Measurements from ENCODE around the gene PLCH1.

Gene PLCH1

DNA sequence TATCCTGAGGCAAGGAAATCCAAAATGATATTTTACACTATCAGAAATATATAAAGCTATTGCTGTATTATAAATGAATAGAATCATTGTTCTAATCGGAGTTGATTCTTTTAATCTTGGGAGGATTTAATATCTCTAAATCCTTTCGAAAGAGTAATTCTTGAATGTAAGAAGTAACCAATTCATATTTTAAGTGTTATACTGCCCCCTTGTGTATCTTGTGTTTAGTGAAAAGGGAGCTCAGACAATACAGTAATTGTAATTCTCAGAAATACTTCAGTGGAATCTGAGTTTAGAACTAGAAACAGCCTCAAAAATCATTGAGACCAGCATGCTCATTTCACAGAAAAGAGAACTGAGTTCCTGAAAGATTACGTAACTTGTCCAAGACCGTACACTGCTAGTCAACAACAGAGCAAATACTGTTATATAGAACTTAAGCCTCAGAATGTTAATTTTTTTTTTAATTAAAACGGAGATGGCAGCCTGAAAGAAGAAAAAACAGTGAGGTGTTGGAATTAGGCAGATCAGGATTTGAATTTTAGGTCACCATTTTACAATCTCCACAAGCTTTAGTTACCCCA, 42.9 kb downstream of the PLCH1 start:
- no peak overlapping the region for H3K27ac Mint-ChIP-seq (ENCODE audit: low read depth)
- H3K9me3 Mint-ChIP-seq: no peaks in the 10 kb centered on the region
- ATAC-seq (replicated peaks; ENCODE audit: extremely low read depth, poor library complexity, severe bottlenecking): no peak
- H3K4me1 Mint-ChIP-seq: no peaks in the 10 kb centered on the region
- no peak for DNase-seq (ENCODE audit: low spot score in 2 of 2)
- no peak overlapping the region for H3K4me3 Mint-ChIP-seq
- H3K36me3 Mint-ChIP-seq (ENCODE audit: insufficient read depth): no peaks in the 10 kb centered on the region
- peaks cover 26% of the 10 kb centered on the region for H3K27me3 Mint-ChIP-seq

- Mint-ChIP-seq H3K27ac (ENCODE audit: low read depth) (no peak overlapping the region), H3K27me3 (peaks cover 24% of the 10 kb centered on the region), H3K9me3 (no peaks in the 10 kb centered on the region), H3K4me3 (no peak overlapping the region), H3K4me1 (no peaks in the 10 kb centered on the region), H3K36me3 (ENCODE audit: insufficient read depth) (no peaks in the 10 kb centered on the region)
- DNase-seq (ENCODE audit: low spot score in 2 of 2): no peak
- no peak for ATAC-seq (replicated peaks; ENCODE audit: extremely low read depth, poor library complexity, severe bottlenecking)
Observed at GRCh38 chr3:155697542-155697941, 47.3 kb downstream of the PLCH1 start.

DNA sequence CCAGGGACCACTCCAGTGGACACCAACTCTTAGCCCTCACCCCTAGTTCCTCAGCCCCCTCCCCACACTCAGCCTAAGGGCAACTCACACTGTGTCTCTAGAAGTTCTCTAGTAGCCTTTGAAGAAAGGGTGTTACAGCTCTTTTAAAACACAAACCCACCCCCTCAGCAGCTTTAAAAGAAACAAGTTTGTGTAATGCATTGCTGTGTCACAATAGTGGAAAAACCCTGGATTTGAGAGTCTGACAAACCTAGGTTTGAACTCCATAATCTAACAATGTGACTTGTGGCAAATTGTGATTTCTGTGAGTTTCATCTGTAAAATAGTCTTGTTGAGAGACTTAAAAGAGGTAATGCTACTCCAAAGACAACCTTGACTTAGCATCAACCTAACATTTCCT, 54.0 kb downstream of the PLCH1 start:
- DNase-seq (ENCODE audit: low spot score in 2 of 2) (no peak), ATAC-seq (replicated peaks; ENCODE audit: extremely low read depth, poor library complexity, severe bottlenecking) (no peak)
- no peak overlapping the region for H3K27ac Mint-ChIP-seq (ENCODE audit: low read depth)
- no peaks in the 10 kb centered on the region for H3K4me1 Mint-ChIP-seq
- no peaks in the 10 kb centered on the region for H3K36me3 Mint-ChIP-seq (ENCODE audit: insufficient read depth)
- H3K9me3 Mint-ChIP-seq: no peaks in the 10 kb centered on the region
- peaks cover 52% of the 10 kb centered on the region for H3K27me3 Mint-ChIP-seq
- no peak overlapping the region for H3K4me3 Mint-ChIP-seq

GRCh38 chr3:155688481-155688880, 56.4 kb downstream of the PLCH1 start:
- peaks cover 64% of the 10 kb centered on the region for H3K27me3 Mint-ChIP-seq
- H3K4me3 Mint-ChIP-seq: no peak overlapping the region
- no peak overlapping the region for H3K27ac Mint-ChIP-seq (ENCODE audit: low read depth)
- ATAC-seq (replicated peaks; ENCODE audit: extremely low read depth, poor library complexity, severe bottlenecking): no peak
- no peaks in the 10 kb centered on the region for H3K4me1 Mint-ChIP-seq
- no peak for DNase-seq (ENCODE audit: low spot score in 2 of 2)
- no peaks in the 10 kb centered on the region for H3K36me3 Mint-ChIP-seq (ENCODE audit: insufficient read depth)
- H3K9me3 Mint-ChIP-seq: no peaks in the 10 kb centered on the region

- H3K27me3 Mint-ChIP-seq: peaks cover 36% of the 10 kb centered on the region
- H3K4me3 Mint-ChIP-seq: no peak overlapping the region
- H3K27ac Mint-ChIP-seq (ENCODE audit: low read depth): no peak overlapping the region
- no peaks in the 10 kb centered on the region for H3K4me1 Mint-ChIP-seq
- H3K9me3 Mint-ChIP-seq: no peaks in the 10 kb centered on the region
- H3K36me3 Mint-ChIP-seq (ENCODE audit: insufficient read depth): no peaks in the 10 kb centered on the region
- no peak for DNase-seq (ENCODE audit: low spot score in 2 of 2)
- ATAC-seq (replicated peaks; ENCODE audit: extremely low read depth, poor library complexity, severe bottlenecking): no peak
Observed at GRCh38 chr3:155683344-155683720, 61.5 kb downstream of the PLCH1 start.

DNA sequence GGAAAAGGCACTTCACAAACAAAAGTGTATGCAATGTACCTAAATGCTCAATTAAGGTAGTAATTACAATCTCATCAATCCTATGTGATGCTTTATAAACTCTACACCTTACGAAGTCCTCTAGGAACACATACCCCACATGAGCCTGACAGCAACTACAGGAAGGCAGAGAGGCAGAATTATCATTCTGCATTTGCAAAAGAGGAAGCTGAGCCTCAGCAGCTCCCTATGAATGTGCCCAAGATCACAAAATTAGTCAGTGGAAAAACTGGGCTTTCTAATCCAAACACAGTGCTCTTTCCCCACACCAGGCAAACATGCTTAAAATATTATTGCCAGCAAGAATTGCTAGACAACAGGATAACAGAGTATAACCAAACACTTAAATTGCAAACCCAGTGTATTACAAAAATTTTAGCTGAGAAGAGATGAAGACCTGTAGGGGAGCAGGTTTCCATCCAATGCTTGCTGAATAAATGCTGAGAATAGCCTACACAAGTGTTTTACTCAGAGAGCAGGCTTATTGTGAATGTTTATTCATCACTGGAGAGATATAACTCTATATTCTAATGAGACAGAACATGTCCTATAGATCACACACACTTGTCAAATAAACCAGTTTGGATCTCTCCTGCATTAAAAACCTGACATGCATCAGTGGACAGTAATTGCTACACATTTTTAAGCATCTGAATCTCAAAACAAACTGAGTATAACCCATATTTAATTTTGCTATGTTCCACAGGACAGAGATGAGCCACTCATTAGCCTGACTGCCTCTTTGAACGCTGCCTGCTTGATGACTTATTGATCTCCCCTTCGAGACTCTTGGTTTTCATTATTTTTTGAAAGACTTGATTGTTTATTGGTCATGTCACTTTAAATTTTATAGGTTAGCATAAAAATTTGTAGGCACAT, 62.2 kb downstream of the PLCH1 start:
- H3K4me1 Mint-ChIP-seq: no peaks in the 10 kb centered on the region
- no peak for DNase-seq (ENCODE audit: low spot score in 2 of 2)

DNA sequence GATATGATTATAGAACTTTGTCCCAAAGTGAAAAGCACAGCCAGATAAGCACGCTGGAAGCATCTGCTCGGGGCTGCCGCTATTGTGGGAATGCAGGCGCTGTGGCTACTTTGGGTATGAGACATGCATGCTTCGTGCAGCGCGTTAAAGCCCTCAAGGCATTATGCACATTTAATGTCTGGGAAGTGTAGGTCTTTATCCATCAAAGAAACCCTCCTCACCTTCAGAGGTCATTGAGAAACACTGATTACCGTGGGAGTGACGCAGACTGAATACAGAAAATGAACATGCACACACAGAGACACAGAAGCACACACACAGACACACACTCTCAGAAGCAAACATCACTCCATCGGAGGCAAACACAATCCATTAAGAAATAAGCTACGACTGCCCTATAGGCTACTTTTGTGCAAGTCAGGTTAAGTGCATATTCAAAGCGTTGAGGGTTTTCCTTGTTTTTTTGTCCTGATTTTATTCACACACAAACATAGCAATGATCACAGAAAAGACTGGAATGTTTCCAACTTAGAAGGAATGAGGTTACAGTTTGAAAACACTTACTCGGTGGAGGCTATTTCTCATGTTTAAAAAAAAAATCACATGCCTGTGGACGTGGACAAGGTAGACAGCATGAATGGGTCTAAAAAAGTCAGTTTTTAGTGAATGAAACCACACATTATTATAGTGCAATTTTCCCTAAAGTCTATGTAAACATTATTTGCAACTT, 68.5 kb downstream of the PLCH1 start:
- Mint-ChIP-seq H3K9me3 (no peaks in the 10 kb centered on the region), H3K4me1 (no peaks in the 10 kb centered on the region), H3K27me3 (peaks cover 31% of the 10 kb centered on the region), H3K27ac (ENCODE audit: low read depth) (no peak overlapping the region), H3K4me3 (no peak overlapping the region), H3K36me3 (ENCODE audit: insufficient read depth) (peaks cover 1% of the 10 kb centered on the region)
- DNase-seq (ENCODE audit: low spot score in 2 of 2): no peak
- ATAC-seq (replicated peaks; ENCODE audit: extremely low read depth, poor library complexity, severe bottlenecking): no peak

More for the DNA sequence above, 62.2 kb downstream of the PLCH1 start:
- Mint-ChIP-seq H3K4me3 (no peak overlapping the region), H3K27me3 (peaks cover 37% of the 10 kb centered on the region), H3K27ac (ENCODE audit: low read depth) (no peak overlapping the region), H3K36me3 (ENCODE audit: insufficient read depth) (no peaks in the 10 kb centered on the region), H3K9me3 (no peaks in the 10 kb centered on the region)
- ATAC-seq (replicated peaks; ENCODE audit: extremely low read depth, poor library complexity, severe bottlenecking): no peak

- Mint-ChIP-seq H3K4me1 (no peaks in the 10 kb centered on the region), H3K27me3 (peaks cover 39% of the 10 kb centered on the region), H3K9me3 (no peaks in the 10 kb centered on the region), H3K4me3 (no peak overlapping the region), H3K36me3 (ENCODE audit: insufficient read depth) (peaks cover 1% of the 10 kb centered on the region), H3K27ac (ENCODE audit: low read depth) (no peak overlapping the region)
- no peak for ATAC-seq (replicated peaks; ENCODE audit: extremely low read depth, poor library complexity, severe bottlenecking)
- no peak for DNase-seq (ENCODE audit: low spot score in 2 of 2)
Observed at GRCh38 chr3:155675094-155675493, 69.8 kb downstream of the PLCH1 start.

- Mint-ChIP-seq H3K36me3 (ENCODE audit: insufficient read depth) (peaks cover 1% of the 10 kb centered on the region), H3K4me3 (no peak overlapping the region), H3K27ac (ENCODE audit: low read depth) (no peak overlapping the region), H3K4me1 (no peaks in the 10 kb centered on the region), H3K9me3 (no peaks in the 10 kb centered on the region), H3K27me3 (peaks cover 33% of the 10 kb centered on the region)
- DNase-seq (ENCODE audit: low spot score in 2 of 2) (no peak), ATAC-seq (replicated peaks; ENCODE audit: extremely low read depth, poor library complexity, severe bottlenecking) (no peak)
Observed at GRCh38 chr3:155673421-155673820, 71.5 kb downstream of the PLCH1 start.

- Mint-ChIP-seq H3K27me3 (peaks cover 27% of the 10 kb centered on the region), H3K27ac (ENCODE audit: low read depth) (no peak overlapping the region), H3K9me3 (no peaks in the 10 kb centered on the region), H3K36me3 (ENCODE audit: insufficient read depth) (no peaks in the 10 kb centered on the region), H3K4me1 (no peaks in the 10 kb centered on the region), H3K4me3 (no peak overlapping the region)
- DNase-seq (ENCODE audit: low spot score in 2 of 2): no peak
- ATAC-seq (replicated peaks; ENCODE audit: extremely low read depth, poor library complexity, severe bottlenecking): no peak
Observed at GRCh38 chr3:155670335-155670734, 74.5 kb downstream of the PLCH1 start.

DNA sequence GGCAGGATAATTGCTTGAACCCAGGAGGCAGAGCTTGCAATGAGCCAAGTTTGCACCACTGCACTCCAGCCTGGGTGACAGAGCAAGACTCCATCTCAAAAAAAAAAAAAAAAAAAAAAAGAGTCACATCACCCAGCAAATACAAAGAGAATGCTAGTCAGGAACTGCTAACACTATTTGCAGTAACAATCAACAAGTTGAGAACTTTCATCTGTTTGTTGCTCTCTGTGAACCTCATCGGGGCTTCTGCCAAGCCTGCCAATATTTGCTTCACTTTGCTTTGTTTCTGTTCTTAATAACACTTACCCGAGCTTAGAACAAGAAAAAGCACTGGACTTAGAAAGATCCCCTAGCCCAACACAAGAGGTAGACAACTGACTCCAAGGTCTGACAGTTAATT, 76.9 kb downstream of the PLCH1 start:
- ATAC-seq (replicated peaks; ENCODE audit: extremely low read depth, poor library complexity, severe bottlenecking): no peak
- H3K27ac Mint-ChIP-seq (ENCODE audit: low read depth): no peak overlapping the region
- H3K9me3 Mint-ChIP-seq: no peaks in the 10 kb centered on the region
- no peaks in the 10 kb centered on the region for H3K4me1 Mint-ChIP-seq
- DNase-seq (ENCODE audit: low spot score in 2 of 2): no peak
- no peaks in the 10 kb centered on the region for H3K36me3 Mint-ChIP-seq (ENCODE audit: insufficient read depth)
- H3K4me3 Mint-ChIP-seq: no peak overlapping the region
- peaks cover 36% of the 10 kb centered on the region for H3K27me3 Mint-ChIP-seq

DNA sequence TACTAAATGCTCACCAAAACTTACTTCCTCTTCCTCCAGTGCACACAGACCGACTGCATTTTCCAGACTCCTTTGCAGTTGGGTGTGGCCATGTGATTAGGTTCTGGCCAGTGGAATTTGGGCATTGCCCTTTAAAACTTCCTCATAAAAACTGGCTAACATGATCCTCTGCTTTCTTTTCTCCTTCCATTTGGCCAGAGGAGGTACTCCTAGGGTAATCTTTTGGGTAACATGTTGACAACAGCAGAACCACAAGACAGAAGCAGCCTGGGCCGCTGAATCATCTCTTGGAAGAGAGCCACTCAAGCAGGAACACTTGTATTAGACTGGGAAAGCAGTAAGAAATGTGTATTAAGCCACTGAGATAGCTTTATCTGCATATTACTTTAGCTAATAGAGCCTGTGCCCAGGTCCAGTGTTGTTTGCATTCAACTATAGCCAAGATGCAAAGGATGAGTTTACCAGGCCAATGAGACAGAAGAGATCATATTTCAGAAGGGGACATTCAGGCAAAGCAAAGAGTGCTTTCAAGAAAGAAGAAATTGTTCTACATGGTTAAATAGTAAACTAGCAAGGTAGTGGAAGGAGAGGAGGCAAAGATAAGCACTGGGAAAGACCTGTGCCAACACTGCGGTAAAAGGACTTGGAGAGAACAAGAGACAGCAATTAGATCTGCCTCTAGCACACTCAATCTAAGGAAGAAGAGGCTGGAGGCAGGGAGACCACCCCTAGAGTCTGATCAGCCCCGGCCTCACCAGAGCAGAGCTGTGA, 79.8 kb downstream of the PLCH1 start:
- Mint-ChIP-seq H3K27me3 (peaks cover 28% of the 10 kb centered on the region), H3K4me1 (no peaks in the 10 kb centered on the region), H3K27ac (ENCODE audit: low read depth) (no peak overlapping the region), H3K36me3 (ENCODE audit: insufficient read depth) (no peaks in the 10 kb centered on the region), H3K9me3 (no peaks in the 10 kb centered on the region), H3K4me3 (no peak overlapping the region)
- no peak for DNase-seq (ENCODE audit: low spot score in 2 of 2)
- ATAC-seq (replicated peaks; ENCODE audit: extremely low read depth, poor library complexity, severe bottlenecking): no peak
